DND-41 (cell line): ENCODE results near the gene ZHX3.

Source experiments
- CTCF ChIP-seq: IDR thresholded peaks from 2 replicates; pipeline ENCODE4 v1.5.1; 2012; ENCODE audit warnings: borderline replicate concordance, low read length, moderate library complexity, mild to moderate bottlenecking; ENCODE audit not compliant: poor library complexity, severe bottlenecking; ENCODE audit errors: extremely low read depth
- EZH2 ChIP-seq: IDR thresholded peaks from 3 replicates; pipeline ENCODE4 v1.6.1; 2012; ENCODE audit warnings: borderline replicate concordance, low read depth, mild to moderate bottlenecking, moderate library complexity, low read length, inconsistent platforms; ENCODE audit not compliant: severe bottlenecking

DNA sequence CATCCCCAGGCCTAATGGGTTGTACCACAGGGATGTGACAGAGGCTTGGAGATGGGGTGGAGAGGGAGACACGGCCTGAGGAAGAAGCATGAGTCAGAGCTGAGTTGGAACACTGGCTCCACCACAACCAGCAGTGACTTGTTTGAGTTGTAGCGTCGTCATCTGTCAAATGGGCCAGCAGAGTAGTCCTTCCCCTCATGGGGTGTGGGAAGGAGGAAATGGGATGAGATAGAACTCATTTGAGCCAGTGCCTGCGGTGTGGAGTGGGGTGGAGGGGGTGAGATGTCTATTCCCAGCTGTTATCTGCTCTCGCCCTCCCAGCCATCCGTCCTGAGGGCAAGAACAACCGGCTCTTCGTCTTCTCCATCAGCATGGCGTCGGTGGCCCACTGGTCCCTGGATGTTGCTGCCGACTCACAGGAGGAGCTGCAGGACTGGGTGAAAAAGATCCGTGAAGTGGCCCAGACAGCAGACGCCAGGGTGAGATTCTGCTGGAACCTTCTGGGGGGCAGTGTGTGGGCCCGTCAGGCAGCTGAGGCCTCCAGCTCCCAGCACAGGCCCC is 147.7 kb downstream of the ZHX3 start:
- TF ChIP-seq CTCF (no peak), EZH2 (no peak)
